Measurements from ENCODE around the gene CDKAL1. TPM values are rescaled to one million over a fixed set of nuclear protein-coding genes. Genes with fewer than 3 reads are reported as not detected.

The CDKAL1 gene
- total RNA-seq, 5 donors from 2014 or later (not counting 1 experiment from before 2014, with no cell fraction given), result 18.8 to 29.9 (median 20.5) TPM

DNA sequence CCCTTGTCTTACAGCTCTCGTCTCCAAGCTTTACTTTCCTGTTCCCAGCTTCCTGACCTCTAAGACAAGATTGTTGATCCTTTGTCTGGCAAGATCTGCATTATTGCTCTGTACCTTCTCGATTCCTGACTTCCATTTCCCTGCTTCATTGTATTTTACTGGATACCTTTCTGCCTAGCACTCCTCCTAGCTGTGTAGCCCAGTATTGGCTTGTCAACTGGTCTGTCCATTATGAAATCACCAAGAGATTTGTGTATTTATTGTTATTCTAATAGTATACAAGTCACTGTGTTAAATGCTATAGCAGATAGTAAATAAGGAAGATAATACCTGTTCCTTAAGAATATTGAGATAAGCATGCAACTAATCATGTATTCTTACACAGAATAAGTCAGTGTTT is 305.4 kb downstream of the CDKAL1 start:
- 100% methylated on average over 1 of the region's 2 CpGs for WGBS (ENCODE audit: insufficient coverage)
- H3K9me3 Mint-ChIP-seq, result no peaks in the 10 kb centered on the region
- Histone ChIP-seq H3K36me3 (ENCODE audit: control insufficient read depth in 2 of 2, extremely low read depth in 1 of 2, insufficient read depth in 1 of 2, low read length in 1 of 2) (no peaks in the 10 kb centered on the region), H3K9me3 (no peaks in the 10 kb centered on the region), H3K27me3 (replicated peaks in 1 of 2; ENCODE audit: control insufficient read depth in 2 of 2, extremely low read depth in 1 of 2, insufficient read depth in 2 of 2, low read length in 1 of 2) (no peaks in the 10 kb centered on the region), H3K4me3 (ENCODE audit: control insufficient read depth in 1 of 2, extremely low read depth in 1 of 2, low read length in 1 of 2) (no peak overlapping the region), H3K27ac (ENCODE audit: low read length) (no peak overlapping the region), H3K4me1 (ENCODE audit: control insufficient read depth in 1 of 2, extremely low read depth in 1 of 2, insufficient read depth in 2 of 2, low read length in 2 of 2) (peaks cover 0 to 9% of the 10 kb centered on the region in 2 experiments)
- H3K4me3 Mint-ChIP-seq, result no peak overlapping the region
- peaks cover 26% of the 10 kb centered on the region for H3K36me3 Mint-ChIP-seq
- no peak for ATAC-seq (replicated peaks in 1 of 4)
- no peaks in the 10 kb centered on the region for H3K27me3 Mint-ChIP-seq
- CTCF ChIA-PET, result no interaction called here
- no peak overlapping the region for H3K27ac Mint-ChIP-seq
- DNase-seq, result no peak
- POLR2A ChIA-PET, result no interaction called here
- H3K4me1 Mint-ChIP-seq, result peaks cover 30 to 39% (median 32%) of the 10 kb centered on the region in 3 donors

DNA sequence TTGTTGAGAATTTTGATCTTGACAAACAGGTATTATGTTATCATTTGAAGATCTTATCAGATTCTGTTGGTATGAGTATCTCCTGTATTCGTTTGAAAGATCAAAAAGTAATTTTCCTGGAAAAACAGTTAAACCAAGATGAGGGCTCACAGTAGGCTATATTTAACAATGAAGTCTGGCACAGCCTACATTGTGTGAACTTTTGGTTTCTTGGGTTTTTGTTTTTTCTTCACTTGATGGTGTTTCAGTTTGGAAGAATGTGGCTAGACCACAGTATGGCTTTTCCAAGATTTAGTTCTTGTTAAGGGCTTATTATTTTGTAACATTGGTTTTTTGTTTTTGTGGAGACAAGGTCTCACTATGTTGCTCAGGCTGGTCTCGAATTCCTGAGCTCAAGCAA is 306.4 kb downstream of the CDKAL1 start:
- H3K27ac Mint-ChIP-seq, result no peak overlapping the region
- WGBS (ENCODE audit: insufficient coverage), result 60% methylated on average over 1 of the region's 2 CpGs

GRCh38 chr6:20841806-20842205 is 307.5 kb downstream of the CDKAL1 start:
- Histone ChIP-seq H3K9me3 (no peaks in the 10 kb centered on the region), H3K27ac (ENCODE audit: low read length) (no peak overlapping the region), H3K4me3 (ENCODE audit: control insufficient read depth in 1 of 2, extremely low read depth in 1 of 2, low read length in 1 of 2) (no peak overlapping the region), H3K27me3 (replicated peaks in 1 of 2; ENCODE audit: control insufficient read depth in 2 of 2, extremely low read depth in 1 of 2, insufficient read depth in 2 of 2, low read length in 1 of 2) (no peaks in the 10 kb centered on the region), H3K4me1 (ENCODE audit: control insufficient read depth in 1 of 2, extremely low read depth in 1 of 2, insufficient read depth in 2 of 2, low read length in 2 of 2) (peaks cover 0 to 7% of the 10 kb centered on the region in 2 experiments), H3K36me3 (ENCODE audit: control insufficient read depth in 2 of 2, extremely low read depth in 1 of 2, insufficient read depth in 1 of 2, low read length in 1 of 2) (no peaks in the 10 kb centered on the region)
- no peak overlapping the region for H3K4me3 Mint-ChIP-seq
- DNase-seq, result no peak
- no peaks in the 10 kb centered on the region for H3K27me3 Mint-ChIP-seq
- no peaks in the 10 kb centered on the region for H3K9me3 Mint-ChIP-seq
- peaks cover 13 to 22% (median 14%) of the 10 kb centered on the region in 3 donors for H3K4me1 Mint-ChIP-seq
- no peak overlapping the region for H3K27ac Mint-ChIP-seq
- POLR2A ChIA-PET, result no interaction called here
- CTCF ChIA-PET, result no interaction called here
- ATAC-seq (replicated peaks in 1 of 4), result no peak
- peaks cover 29% of the 10 kb centered on the region for H3K36me3 Mint-ChIP-seq

More for the DNA sequence above, 306.4 kb downstream of the CDKAL1 start:
- ChIA-PET POLR2A (no interaction called here), CTCF (no interaction called here)
- ATAC-seq (replicated peaks in 1 of 4), result no peak
- Histone ChIP-seq H3K36me3 (ENCODE audit: control insufficient read depth in 2 of 2, extremely low read depth in 1 of 2, insufficient read depth in 1 of 2, low read length in 1 of 2) (no peaks in the 10 kb centered on the region), H3K27me3 (replicated peaks in 1 of 2; ENCODE audit: control insufficient read depth in 2 of 2, extremely low read depth in 1 of 2, insufficient read depth in 2 of 2, low read length in 1 of 2) (no peaks in the 10 kb centered on the region), H3K4me3 (ENCODE audit: control insufficient read depth in 1 of 2, extremely low read depth in 1 of 2, low read length in 1 of 2) (no peak overlapping the region), H3K9me3 (no peaks in the 10 kb centered on the region), H3K27ac (ENCODE audit: low read length) (no peak overlapping the region), H3K4me1 (ENCODE audit: control insufficient read depth in 1 of 2, extremely low read depth in 1 of 2, insufficient read depth in 2 of 2, low read length in 2 of 2) (peaks cover 0 to 9% of the 10 kb centered on the region in 2 experiments)
- H3K36me3 Mint-ChIP-seq, result peaks cover 24% of the 10 kb centered on the region
- H3K9me3 Mint-ChIP-seq, result no peaks in the 10 kb centered on the region
- no peaks in the 10 kb centered on the region for H3K27me3 Mint-ChIP-seq
- no peak overlapping the region for H3K4me3 Mint-ChIP-seq
- peaks cover 24 to 32% (median 26%) of the 10 kb centered on the region in 3 donors for H3K4me1 Mint-ChIP-seq
- DNase-seq, result no peak

DNA sequence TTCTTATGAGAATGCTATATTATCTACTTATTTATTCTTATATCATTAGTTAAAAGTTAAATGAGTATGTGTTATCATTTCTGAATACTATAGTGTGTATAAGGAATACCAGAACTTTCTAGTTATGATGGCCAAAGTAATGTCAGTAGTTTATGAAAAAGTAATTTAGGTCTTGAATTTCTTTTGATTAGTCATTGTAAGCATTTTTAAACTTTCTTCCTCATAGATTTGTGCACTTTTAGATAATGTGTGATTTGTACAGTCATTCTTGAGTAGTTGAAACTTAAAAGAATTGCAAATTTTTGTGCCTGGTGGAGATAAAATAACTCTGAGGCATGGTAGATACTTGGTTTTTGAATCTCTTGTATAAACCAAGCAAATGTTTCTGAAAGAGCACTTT is 311.3 kb downstream of the CDKAL1 start:
- H3K27me3 ChIP-seq (replicated peaks in 1 of 2; ENCODE audit: control insufficient read depth in 2 of 2, extremely low read depth in 1 of 2, insufficient read depth in 2 of 2, low read length in 1 of 2), result no peaks in the 10 kb centered on the region
- peaks cover 0 to 3% of the 10 kb centered on the region in 2 donors for H3K36me3 ChIP-seq (ENCODE audit: control insufficient read depth in 2 of 2, extremely low read depth in 1 of 2, insufficient read depth in 1 of 2, low read length in 1 of 2)
- ChIA-PET POLR2A (no interaction called here), CTCF (no interaction called here)
- no peaks in the 10 kb centered on the region for H3K9me3 ChIP-seq
- no peaks in the 10 kb centered on the region for H3K4me1 ChIP-seq (ENCODE audit: control insufficient read depth in 1 of 2, extremely low read depth in 1 of 2, insufficient read depth in 2 of 2, low read length in 2 of 2)
- DNase-seq, result no peak
- peaks cover 34% of the 10 kb centered on the region for H3K36me3 Mint-ChIP-seq
- ATAC-seq (replicated peaks in 1 of 4), result no peak
- no peaks in the 10 kb centered on the region for H3K9me3 Mint-ChIP-seq
- H3K27me3 Mint-ChIP-seq, result no peaks in the 10 kb centered on the region
- no peak overlapping the region for H3K27ac ChIP-seq (ENCODE audit: low read length)
- H3K4me3 ChIP-seq (ENCODE audit: control insufficient read depth in 1 of 2, extremely low read depth in 1 of 2, low read length in 1 of 2), result no peak overlapping the region
- H3K4me1 Mint-ChIP-seq, result peaks cover 0 to 3% (median 0%) of the 10 kb centered on the region in 3 donors
- H3K4me3 Mint-ChIP-seq, result no peak overlapping the region
- no peak overlapping the region for H3K27ac Mint-ChIP-seq

DNA sequence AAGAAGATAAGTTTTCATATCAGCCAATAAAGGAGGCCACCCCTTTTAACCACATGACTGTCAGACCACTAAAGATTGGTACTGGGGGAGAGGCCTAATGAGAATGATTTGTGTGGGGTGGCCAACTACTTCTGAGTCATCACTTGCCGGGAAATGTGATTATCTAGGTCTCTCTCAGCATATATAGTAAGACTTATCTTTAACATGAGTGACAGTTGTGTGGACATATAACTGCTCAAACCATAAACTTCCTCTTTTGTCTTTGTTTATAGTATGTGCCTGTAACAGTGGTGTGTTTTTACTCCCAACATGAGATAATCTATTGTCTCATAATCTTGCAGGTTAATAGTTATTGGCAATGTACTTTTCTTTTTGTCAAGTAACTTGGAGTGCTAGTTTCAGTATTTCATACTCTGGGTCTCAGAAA is 312.4 kb downstream of the CDKAL1 start:
- Histone ChIP-seq H3K36me3 (ENCODE audit: control insufficient read depth in 2 of 2, extremely low read depth in 1 of 2, insufficient read depth in 1 of 2, low read length in 1 of 2) (peaks cover 0 to 3% of the 10 kb centered on the region in 2 donors), H3K4me3 (ENCODE audit: control insufficient read depth in 1 of 2, extremely low read depth in 1 of 2, low read length in 1 of 2) (no peak overlapping the region), H3K27ac (ENCODE audit: low read length) (no peak overlapping the region), H3K27me3 (replicated peaks in 1 of 2; ENCODE audit: control insufficient read depth in 2 of 2, extremely low read depth in 1 of 2, insufficient read depth in 2 of 2, low read length in 1 of 2) (no peaks in the 10 kb centered on the region), H3K4me1 (ENCODE audit: control insufficient read depth in 1 of 2, extremely low read depth in 1 of 2, insufficient read depth in 2 of 2, low read length in 2 of 2) (no peaks in the 10 kb centered on the region), H3K9me3 (no peaks in the 10 kb centered on the region)
- Mint-ChIP-seq H3K4me3 (no peak overlapping the region), H3K27ac (no peak overlapping the region), H3K4me1 (peaks cover 0 to 2% (median 0%) of the 10 kb centered on the region in 3 donors), H3K27me3 (no peaks in the 10 kb centered on the region), H3K9me3 (no peaks in the 10 kb centered on the region), H3K36me3 (peaks cover 41% of the 10 kb centered on the region)
- POLR2A ChIA-PET, result interaction anchor here in 1 of 2 donors (0.6 kb wide), 1 partner anchor 1673 kb away, joined by 12 read pairs; no protein-coding TSS in a partner anchor
- CTCF ChIA-PET, result no interaction called here
- DNase-seq (no peak), ATAC-seq (replicated peaks in 1 of 4) (no peak)
- WGBS (ENCODE audit: insufficient coverage), result no CpG with 5 or more reads among the region's 1 CpG

GRCh38 chr6:20847904-20848303 is 313.6 kb downstream of the CDKAL1 start:
- H3K27me3 Mint-ChIP-seq, result no peaks in the 10 kb centered on the region
- DNase-seq (no peak), ATAC-seq (replicated peaks in 1 of 4) (no peak)
- no peak overlapping the region for H3K27ac ChIP-seq (ENCODE audit: low read length)
- H3K4me3 ChIP-seq (ENCODE audit: control insufficient read depth in 1 of 2, extremely low read depth in 1 of 2, low read length in 1 of 2), result no peak overlapping the region
- H3K4me3 Mint-ChIP-seq, result no peak overlapping the region
- no peak overlapping the region for H3K27ac Mint-ChIP-seq
- no peaks in the 10 kb centered on the region for H3K9me3 ChIP-seq
- H3K36me3 Mint-ChIP-seq, result peaks cover 41% of the 10 kb centered on the region
- ChIA-PET CTCF (no interaction called here), POLR2A (no interaction called here)
- H3K9me3 Mint-ChIP-seq, result no peaks in the 10 kb centered on the region
- H3K4me1 Mint-ChIP-seq, result no peaks in the 10 kb centered on the region
- H3K27me3 ChIP-seq (replicated peaks in 1 of 2; ENCODE audit: control insufficient read depth in 2 of 2, extremely low read depth in 1 of 2, insufficient read depth in 2 of 2, low read length in 1 of 2), result no peaks in the 10 kb centered on the region
- peaks cover 0 to 3% of the 10 kb centered on the region in 2 donors for H3K36me3 ChIP-seq (ENCODE audit: control insufficient read depth in 2 of 2, extremely low read depth in 1 of 2, insufficient read depth in 1 of 2, low read length in 1 of 2)
- H3K4me1 ChIP-seq (ENCODE audit: control insufficient read depth in 1 of 2, extremely low read depth in 1 of 2, insufficient read depth in 2 of 2, low read length in 2 of 2), result no peaks in the 10 kb centered on the region
- WGBS (ENCODE audit: insufficient coverage), result 95% methylated on average over 2 of the region's 3 CpGs

Measured in T-cell (primary cell).